Panc1 (cell line): ENCODE measurements around the gene AMHR2. TPM values are rescaled to one million over a fixed set of nuclear protein-coding genes. Genes with fewer than 3 reads are reported as not detected.

ENCODE experiments used
- ATAC-seq: fragments of 200-7000 bp; cut with Tn5 transposase; 2 replicates; pipeline ENCODE4 v1.9.1; 2020; ENCODE audit warnings: mild to moderate bottlenecking, moderate library complexity
- BruUV-seq: library from RNA; stranded (reverse); fragments of 400-500 nt; replicated peaks from 2 replicates; lab custom pipeline; 2021; lab: Mats Ljungman, UMichigan
- CTCF ChIA-PET: fragments of 300-600 bp; sonication (Branson Sonifier 250); formaldehyde crosslinking; loops from one replicate; lab custom pipeline; 2022; ENCODE audit warnings: antibody characterized with exemption; lab: Charles Lee
- POLR2A ChIA-PET: fragments of 300-600 bp; sonication (Branson Sonifier 250); formaldehyde crosslinking; loops from one replicate; lab custom pipeline; 2022; ENCODE audit warnings: antibody characterized with exemption; lab: Charles Lee
- DNase-seq: peaks from one replicate; pipeline ENCODE4 v3.0.0-alpha.2; 2010; ENCODE audit warnings: low read depth, low spot score
- H3K27ac ChIP-seq: 2 replicates; pipeline ENCODE4 v1.5.1; 2011; ENCODE audit warnings: mild to moderate bottlenecking, low read length, inconsistent platforms
- H3K27me3 ChIP-seq: fragments of 200-500 bp; sonication (Bioruptor generic); 2 replicates; pipeline ENCODE4 v1.6.0; 2014; ENCODE audit warnings: low read length, inconsistent platforms; ENCODE audit not compliant: control insufficient read depth, insufficient read depth
- H3K36me3 ChIP-seq: fragments of 200-500 bp; sonication (Bioruptor generic); 2 replicates; pipeline ENCODE4 v1.5.1; 2014; ENCODE audit warnings: inconsistent platforms, mild to moderate bottlenecking, low read length, moderate library complexity; ENCODE audit not compliant: control insufficient read depth, insufficient read depth
- H3K4me1 ChIP-seq: 2 replicates; pipeline ENCODE4 v1.5.1; 2011; ENCODE audit warnings: inconsistent platforms, mild to moderate bottlenecking, low read length, moderate library complexity; ENCODE audit not compliant: control insufficient read depth, insufficient read depth
- H3K4me3 ChIP-seq, 2 experiments: 2 replicates each; pipeline ENCODE4 v1.5.1; 2011 to 2012; ENCODE audit warnings: low read depth in 2 of 2, low read length in 2 of 2, mild to moderate bottlenecking in 2 of 2, inconsistent platforms in 1 of 2, moderate library complexity in 1 of 2
- H3K9me3 ChIP-seq: fragments of 200-500 bp; sonication (Bioruptor generic); 2 replicates; pipeline ENCODE4 v1.5.1; 2014; ENCODE audit warnings: low read depth, mild to moderate bottlenecking, inconsistent platforms, low read length, moderate library complexity; ENCODE audit not compliant: control insufficient read depth, insufficient read depth
- CTCF ChIP-seq: fragments of 450-650 bp; IDR thresholded peaks from 2 replicates; pipeline ENCODE4 v1.5.1; 2017; ENCODE audit warnings: mild to moderate bottlenecking
- POLR2AphosphoS5 ChIP-seq: IDR thresholded peaks from 2 replicates; pipeline ENCODE4 v1.6.1; 2012; ENCODE audit warnings: mild to moderate bottlenecking, low read depth, low read length, moderate library complexity
- REST ChIP-seq, 2 experiments: IDR thresholded peaks; 2 replicates each; pipeline ENCODE4 v1.6.1; 2011 to 2012; ENCODE audit warnings: low read depth in 2 of 2, control low read depth in 1 of 2, low read length in 1 of 2, mild to moderate bottlenecking in 1 of 2, moderate library complexity in 1 of 2; ENCODE audit not compliant: insufficient read depth in 1 of 2
- SIN3A ChIP-seq: IDR thresholded peaks from 2 replicates; pipeline ENCODE4 v1.6.1; 2012; ENCODE audit warnings: low read depth, mild to moderate bottlenecking, low read length, moderate library complexity, borderline replicate concordance; ENCODE audit not compliant: insufficient read depth
- TCF7L2 ChIP-seq: IDR thresholded peaks from 2 replicates; pipeline ENCODE4 v1.6.1; 2011; ENCODE audit warnings: mild to moderate bottlenecking, low read depth, low read length, inconsistent platforms
- in situ Hi-C: cut with HindIII; loops from 2 replicates; pipeline ENCODE4 v1.10.0; 2016; ENCODE audit warnings: low sequenced_read_pairs, low pct_unique_long_range_greater_than_20kb
- intact Hi-C: fragments of 100-400 bp; cut with micrococcal nuclease; formaldehyde crosslinking; loops from one replicate; pipeline ENCODE4 v1.10.0; 2022; ENCODE audit not compliant: unreplicated experiment
- total RNA-seq: library from RNA; stranded (reverse); gene quantifications from one replicate; pipeline ENCODE4 v1.2.1, GENCODE V29; 2021; ENCODE audit not compliant: unreplicated experiment

Gene AMHR2
- total RNA-seq, 1 experiment from 2014 or later: 0.13 TPM

- BruUV-seq: no TSS peak
- POLR2A ChIA-PET: no interaction called here
- peak within 1 kb of the TSS; percentile 95 for H3K27ac ChIP-seq
- intact Hi-C loops: no loop called here
- peak; percentile 98 for ATAC-seq
- in situ Hi-C loops: no loop called here
- DNase-seq: peak; percentile 98
- H3K4me3 ChIP-seq: peak within 1 kb of the TSS; percentile 97 to 99
- CTCF ChIA-PET: no interaction called here
- no peaks in the 10 kb centered on the region for H3K27me3 ChIP-seq
- peaks cover 22% of the 10 kb centered on the region for H3K4me1 ChIP-seq
- H3K36me3 ChIP-seq: peaks cover 39% of the 10 kb centered on the region
- H3K9me3 ChIP-seq: no peaks in the 10 kb centered on the region
- TF ChIP-seq SIN3A (no peak), POLR2AphosphoS5 (peak; percentile 75), TCF7L2 (peak; percentile 93), REST (IDR thresholded peaks at IDR 0.05; ENCODE audit: insufficient read depth in 1 of 2, low read depth in 2 of 2, low read length in 1 of 2) (peak in 1 of 2 experiments; percentile 60; a peak in 1 of 4 replicates), CTCF (peak; percentile 93)
Observed at GRCh38 chr12:53451661-53452158, 28.1 kb downstream of the AMHR2 start, which contains the start of gene PCBP2. PCBP2 (plus strand) TSS chr12:53452102; CDS start chr12:53454801, 2,699 bp downstream.

- Histone ChIP-seq H3K27me3 (no peaks in the 10 kb centered on the region), H3K27ac (peak overlapping the region; percentile 95), H3K4me3 (peak overlapping the region; percentile 97 to 99), H3K36me3 (peaks cover 41% of the 10 kb centered on the region), H3K9me3 (no peaks in the 10 kb centered on the region), H3K4me1 (peaks cover 22% of the 10 kb centered on the region)
- no peak for DNase-seq
- BruUV-seq: no TSS peak
- peak; percentile 40 for TF ChIP-seq POLR2AphosphoS5
- TF ChIP-seq TCF7L2: no peak
- no peak for TF ChIP-seq REST (IDR thresholded peaks at IDR 0.05; ENCODE audit: insufficient read depth in 1 of 2, low read depth in 2 of 2, low read length in 1 of 2)
- TF ChIP-seq SIN3A: 0 out of 2 replicates have a peak, but pooled peaks have one; percentile 32
- peak; percentile 79 for TF ChIP-seq CTCF
- peak; percentile 72 for ATAC-seq
- in situ Hi-C loops: no loop called here
- CTCF ChIA-PET: no interaction called here
- POLR2A ChIA-PET: no interaction called here
- intact Hi-C loops: no loop called here
Observed at GRCh38 chr12:53452159-53453077, 28.8 kb downstream of the AMHR2 start.
